HG03558 (cell line): ENCODE results near the gene SIRT1.
"Not testable (repeated sequence)": the region's sequence is repeated elsewhere in the genome, so short reads cannot be mapped to it uniquely, and the experiment has no call there.

ENCODE experiments used
- ATAC-seq: cut with Tn5 transposase; IDR thresholded peaks from one replicate; pipeline ENCODE4 v1.9.1; 2021; ENCODE audit warnings: moderate number of reproducible peaks; ENCODE audit not compliant: unreplicated experiment; ENCODE audit errors: extremely low read depth

SIRT1 gene

GRCh38 chr10:67875340-67876238 is 8.9 kb upstream of the SIRT1 start:
- ATAC-seq = no peak

GRCh38 chr10:67877421-67877820 is 7.0 kb upstream of the SIRT1 start:
- not testable (repeated sequence) for ATAC-seq

- ATAC-seq = no peak
These were observed 6.3 kb upstream of the SIRT1 start for GRCh38 chr10:67878133-67878532.

DNA sequence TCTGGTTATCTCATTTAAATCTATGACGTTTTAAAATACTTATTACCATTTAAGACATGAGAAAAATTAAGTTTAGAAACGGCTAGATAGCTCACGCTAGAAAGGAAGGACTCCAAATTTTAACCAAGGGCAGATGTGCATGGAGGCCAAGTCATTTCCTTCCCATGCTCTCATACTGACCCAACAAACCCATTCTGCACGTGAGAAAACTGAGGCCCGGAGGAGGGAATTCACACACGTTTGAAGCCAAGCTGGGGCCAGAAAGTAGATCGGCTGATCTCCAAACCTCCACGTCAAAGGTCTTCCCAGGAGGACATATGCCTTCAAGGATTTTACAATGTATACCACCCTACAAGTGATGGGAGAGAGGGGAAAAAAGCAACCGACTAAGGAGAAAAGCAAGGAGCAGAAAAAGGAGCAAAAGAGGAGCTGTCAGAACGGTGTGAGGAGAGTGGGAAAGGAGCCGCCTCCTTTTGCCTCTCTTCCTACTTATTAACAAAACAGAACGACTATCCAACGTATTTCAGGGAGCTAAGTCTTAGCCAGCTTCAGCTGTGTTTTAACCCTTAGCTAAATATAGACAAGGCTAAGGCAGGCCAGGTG is 645 bp upstream of the SIRT1 start:
- ATAC-seq = no peak

GRCh38 chr10:67884842-67885670 is 600 bp downstream of the SIRT1 start:
- peak; percentile 20 for ATAC-seq

- no peak for ATAC-seq
These were observed 9.2 kb downstream of the SIRT1 start for GRCh38 chr10:67893637-67894036.

DNA sequence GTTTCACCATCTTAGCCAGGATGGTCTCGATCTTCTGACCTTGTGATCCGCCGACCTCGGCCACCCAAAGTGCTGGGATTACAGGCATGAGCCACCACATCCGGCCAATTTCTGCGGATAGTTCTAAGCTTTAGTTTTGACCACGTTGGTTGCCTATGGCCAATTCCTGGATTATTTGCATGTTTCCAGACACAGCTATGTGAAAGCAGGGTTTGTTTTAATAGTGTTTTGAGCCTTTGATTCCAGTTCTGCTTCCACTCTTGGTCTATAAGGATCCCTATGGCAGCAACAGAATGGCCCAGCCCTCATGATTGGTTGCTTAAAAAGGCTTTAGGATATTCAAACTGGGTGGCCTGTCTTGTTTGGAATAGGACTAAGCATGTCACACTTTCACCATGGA is 19.1 kb downstream of the SIRT1 start:
- no peak for ATAC-seq

- no peak for ATAC-seq
These were observed 28.0 kb downstream of the SIRT1 start for GRCh38 chr10:67912331-67912946.

DNA sequence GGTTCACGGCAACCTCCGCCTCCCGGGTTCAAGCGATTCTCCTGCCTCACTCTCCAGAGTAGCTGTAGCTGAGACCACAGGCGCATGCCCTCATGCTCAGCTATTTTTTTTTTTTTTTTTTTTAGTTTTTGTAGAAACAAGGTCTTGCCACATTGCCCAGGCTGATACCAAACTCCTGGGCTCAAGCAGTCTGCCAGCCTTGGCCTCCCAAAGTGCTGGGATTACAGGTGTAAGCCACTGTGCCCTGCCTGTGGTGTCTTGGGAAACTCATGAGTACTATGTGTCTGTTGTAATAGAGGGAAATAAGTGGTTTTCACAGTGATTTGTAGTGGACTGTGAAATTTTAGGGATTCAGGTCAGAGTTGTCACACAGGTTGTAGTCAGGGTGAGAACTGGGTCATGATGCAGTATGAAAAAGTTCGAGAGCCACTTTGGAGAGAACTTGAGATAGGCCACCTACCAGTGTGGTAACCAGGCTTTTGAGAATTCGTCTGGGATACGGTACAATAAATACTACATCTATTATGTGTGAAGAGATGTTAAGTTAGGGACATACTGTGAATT is 30.4 kb downstream of the SIRT1 start:
- no peak for ATAC-seq

GRCh38 chr10:67917169-67917568 is 32.7 kb downstream of the SIRT1 start:
- ATAC-seq = no peak

DNA sequence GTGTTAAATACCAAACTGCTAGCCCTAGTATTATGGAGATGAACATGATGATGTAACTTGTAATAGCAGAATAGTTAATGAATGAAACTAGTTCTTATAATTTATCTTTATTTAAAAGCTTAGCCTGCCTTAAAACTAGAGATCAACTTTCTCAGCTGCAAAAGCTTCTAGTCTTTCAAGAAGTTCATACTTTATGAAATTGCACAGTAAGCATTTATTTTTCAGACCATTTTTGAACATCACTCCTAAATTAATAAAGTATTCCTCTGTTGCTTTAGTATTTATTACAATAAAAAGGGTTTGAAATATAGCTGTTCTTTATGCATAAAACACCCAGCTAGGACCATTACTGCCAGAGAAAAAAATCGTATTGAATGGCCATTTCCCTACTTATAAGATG is 33.2 kb downstream of the SIRT1 start:
- no peak for ATAC-seq

DNA sequence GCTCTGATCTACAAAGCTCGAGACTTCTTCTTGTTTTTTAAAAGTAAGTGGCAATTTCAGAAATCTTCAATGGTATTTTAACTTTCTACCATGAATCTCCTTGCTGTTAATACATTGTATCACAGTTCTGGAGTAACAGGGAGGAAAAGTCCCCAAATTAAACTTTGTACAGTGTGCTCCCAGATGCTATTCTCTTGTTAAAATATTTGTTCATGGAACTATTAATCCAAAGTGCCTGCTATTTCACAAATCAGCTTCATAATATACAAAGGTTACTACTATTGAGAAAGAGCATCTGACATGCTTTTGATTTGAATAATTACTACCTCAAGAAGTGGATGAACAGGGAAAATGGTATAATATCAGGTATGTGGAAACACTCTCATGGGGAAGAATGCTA is 36.6 kb downstream of the SIRT1 start:
- no peak for ATAC-seq

GRCh38 chr10:67923551-67923950 is 39.1 kb downstream of the SIRT1 start:
- ATAC-seq = no peak

GRCh38 chr10:67924136-67924535 is 39.7 kb downstream of the SIRT1 start:
- ATAC-seq = no peak

DNA sequence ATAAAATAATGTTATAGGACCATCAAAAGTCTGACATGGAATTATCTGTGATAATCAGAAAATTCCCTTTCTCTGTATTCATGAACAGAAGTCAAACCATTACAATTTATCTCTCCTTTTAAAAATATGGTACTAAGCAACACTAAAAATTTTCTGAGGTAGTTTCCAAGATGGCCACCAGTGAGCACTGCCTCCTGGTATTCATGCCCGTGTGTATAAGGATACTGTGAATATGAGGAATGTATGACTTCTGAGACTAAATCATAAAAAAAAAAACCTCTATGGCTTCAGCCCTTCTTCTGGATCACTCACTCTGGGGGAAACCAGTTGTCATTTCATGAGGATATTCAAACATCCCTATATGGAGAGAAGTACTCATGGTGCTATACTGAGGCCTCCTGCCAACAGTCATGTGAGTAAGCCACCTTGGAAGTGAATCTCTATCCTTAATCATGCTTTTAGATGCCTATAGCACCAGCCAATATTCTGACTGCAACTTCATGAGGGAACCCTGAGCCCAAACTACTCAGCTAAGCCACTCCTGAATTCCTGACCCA is 41.1 kb downstream of the SIRT1 start:
- no peak for ATAC-seq

GRCh38 chr10:67926951-67927350 is 42.5 kb downstream of the SIRT1 start:
- ATAC-seq = no peak

- no peak for ATAC-seq
These were observed 48.7 kb downstream of the SIRT1 start for GRCh38 chr10:67933199-67933598.

GRCh38 chr10:67934336-67934735 is 49.9 kb downstream of the SIRT1 start:
- no peak for ATAC-seq

GRCh38 chr10:67935223-67935622 is 50.8 kb downstream of the SIRT1 start:
- no peak for ATAC-seq

DNA sequence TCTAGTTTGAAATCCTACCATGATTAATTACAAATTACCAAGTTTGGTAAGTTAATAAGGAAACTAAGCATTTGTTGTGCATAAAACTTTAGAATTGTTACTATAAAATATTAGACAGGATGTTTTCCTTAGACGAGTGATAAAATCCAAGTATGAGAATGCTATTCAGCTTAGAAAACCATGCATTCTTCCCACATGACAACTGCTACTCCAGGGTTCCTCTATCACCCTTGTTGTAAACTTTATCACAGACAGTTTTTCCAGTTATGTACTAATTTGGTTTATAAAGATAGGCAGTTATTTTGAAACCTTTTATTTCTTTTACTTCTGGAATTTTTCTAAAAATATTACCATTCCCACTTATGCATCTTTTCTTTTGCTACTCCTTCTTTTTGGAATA is 52.0 kb downstream of the SIRT1 start:
- no peak for ATAC-seq
